ENCODE results near the gene ZNF674.

Gene ZNF674

GRCh38 chrX:46459603-46460002 lies 85.6 kb downstream of the ZNF674 start:
- Mint-ChIP-seq H3K27me3 (no peaks in the 10 kb centered on the region), H3K27ac (no peak overlapping the region), H3K36me3 (peaks cover 6% of the 10 kb centered on the region), H3K4me1 (peaks cover 11% of the 10 kb centered on the region), H3K9me3 (no peaks in the 10 kb centered on the region), H3K4me3 (no peak overlapping the region)

GRCh38 chrX:46456125-46456922 lies 88.9 kb downstream of the ZNF674 start:
- H3K4me3 Mint-ChIP-seq = no peak overlapping the region
- H3K27ac Mint-ChIP-seq = no peak overlapping the region
- peaks cover 12% of the 10 kb centered on the region for H3K4me1 Mint-ChIP-seq
- no peaks in the 10 kb centered on the region for H3K27me3 Mint-ChIP-seq
- H3K9me3 Mint-ChIP-seq = no peaks in the 10 kb centered on the region
- H3K36me3 Mint-ChIP-seq = peaks cover 8% of the 10 kb centered on the region

Measured in activated naive CD4-positive, alpha-beta T cell treated with anti-CD3 and anti-CD28 coated beads, Interleukin-2, amount 50 U/mL, for 24 hours (primary cell).